Lower lobe of right lung (tissue), 2 donors: ENCODE measurements around the gene ZXDC. TPM values are rescaled to one million over a fixed set of nuclear protein-coding genes. Genes with fewer than 3 reads are reported as not detected.

Source experiments
- ATAC-seq, 2 donors: fragments of 200-7000 bp; cut with Tn5 transposase; one replicate each; pipeline ENCODE4 v1.9.1; 2020 to 2022; ENCODE audit warnings: mild to moderate bottlenecking in 2 of 2, moderate library complexity in 2 of 2
- DNase-seq: peaks from one replicate; pipeline ENCODE4 v3.0.0-alpha.2; 2020
- H3K27ac ChIP-seq: fragments of 200-600 bp; one replicate; pipeline ENCODE4 v1.8.0; 2022
- H3K27me3 ChIP-seq: fragments of 200-600 bp; one replicate; pipeline ENCODE4 v1.8.0; 2022; ENCODE audit warnings: low read depth
- H3K36me3 ChIP-seq: fragments of 200-600 bp; one replicate; pipeline ENCODE4 v1.8.0; 2022; ENCODE audit warnings: mild to moderate bottlenecking
- H3K4me1 ChIP-seq: fragments of 200-600 bp; one replicate; pipeline ENCODE4 v1.8.0; 2022
- H3K4me3 ChIP-seq: fragments of 200-600 bp; one replicate; pipeline ENCODE4 v1.8.0; 2022; ENCODE audit warnings: mild to moderate bottlenecking
- H3K9me3 ChIP-seq: fragments of 200-600 bp; one replicate; pipeline ENCODE4 v1.8.0; 2022
- intact Hi-C: fragments of 100-400 bp; cut with DNase I; formaldehyde crosslinking; loops from one replicate; pipeline ENCODE4 v1.11.0; 2022
- long read RNA-seq: library from polyadenylated mRNA; unstranded; transcript quantifications from one replicate; pipeline ENCODE4 v2.0.0, GENCODE V29; 2021
- total RNA-seq: library from RNA; stranded (reverse); fragmentation: NEBNext Ultra II Directional; extraction: Animal tissue kit (Norgen Biotek cat#: 25700); gene quantifications from one replicate; pipeline ENCODE4 v1.2.1, GENCODE V29; 2021
- TF ChIP-seq, protein P1 (sequence below): fragments of 200-600 bp; IDR thresholded peaks from one replicate; pipeline ENCODE4 v1.8.0; 2022; ENCODE audit warnings: antibody characterized with exemption, mild to moderate bottlenecking
- donor health status: DM: no; HTN: yes; CAD: no; lungs with severe emphysema.

The ZXDC gene
- 40.4 TPM for total RNA-seq
- long read RNA-seq, full-length matches to known transcripts: 25 of 58 reads
- long read RNA-seq, partial matches to known transcripts: 10 of 58 reads
- long read RNA-seq, other reads (novel, unspliced or antisense): 23 of 58 reads

- Histone ChIP-seq H3K4me1 (peaks cover 46% of the 10 kb centered on the region), H3K9me3 (no peaks in the 10 kb centered on the region), H3K4me3 (peak within 1 kb of the TSS; percentile 81), H3K27me3 (no peaks in the 10 kb centered on the region), H3K36me3 (peaks cover 13% of the 10 kb centered on the region), H3K27ac (peak within 1 kb of the TSS; percentile 92)
- peak; percentile 97 for DNase-seq
- ATAC-seq: peak; percentile 90 to 95
- TF ChIP-seq, protein P1, sequence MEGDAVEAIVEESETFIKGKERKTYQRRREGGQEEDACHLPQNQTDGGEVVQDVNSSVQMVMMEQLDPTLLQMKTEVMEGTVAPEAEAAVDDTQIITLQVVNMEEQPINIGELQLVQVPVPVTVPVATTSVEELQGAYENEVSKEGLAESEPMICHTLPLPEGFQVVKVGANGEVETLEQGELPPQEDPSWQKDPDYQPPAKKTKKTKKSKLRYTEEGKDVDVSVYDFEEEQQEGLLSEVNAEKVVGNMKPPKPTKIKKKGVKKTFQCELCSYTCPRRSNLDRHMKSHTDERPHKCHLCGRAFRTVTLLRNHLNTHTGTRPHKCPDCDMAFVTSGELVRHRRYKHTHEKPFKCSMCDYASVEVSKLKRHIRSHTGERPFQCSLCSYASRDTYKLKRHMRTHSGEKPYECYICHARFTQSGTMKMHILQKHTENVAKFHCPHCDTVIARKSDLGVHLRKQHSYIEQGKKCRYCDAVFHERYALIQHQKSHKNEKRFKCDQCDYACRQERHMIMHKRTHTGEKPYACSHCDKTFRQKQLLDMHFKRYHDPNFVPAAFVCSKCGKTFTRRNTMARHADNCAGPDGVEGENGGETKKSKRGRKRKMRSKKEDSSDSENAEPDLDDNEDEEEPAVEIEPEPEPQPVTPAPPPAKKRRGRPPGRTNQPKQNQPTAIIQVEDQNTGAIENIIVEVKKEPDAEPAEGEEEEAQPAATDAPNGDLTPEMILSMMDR: peak; percentile 29
- intact Hi-C loops: no loop called here
These were observed at the start of gene ZXDC for GRCh38 chr3:126475413-126476114. Gene ZXDC, minus strand, starts transcription at chr3:126475891. Its CDS starts 26 bp downstream, at chr3:126475865.

DNA sequence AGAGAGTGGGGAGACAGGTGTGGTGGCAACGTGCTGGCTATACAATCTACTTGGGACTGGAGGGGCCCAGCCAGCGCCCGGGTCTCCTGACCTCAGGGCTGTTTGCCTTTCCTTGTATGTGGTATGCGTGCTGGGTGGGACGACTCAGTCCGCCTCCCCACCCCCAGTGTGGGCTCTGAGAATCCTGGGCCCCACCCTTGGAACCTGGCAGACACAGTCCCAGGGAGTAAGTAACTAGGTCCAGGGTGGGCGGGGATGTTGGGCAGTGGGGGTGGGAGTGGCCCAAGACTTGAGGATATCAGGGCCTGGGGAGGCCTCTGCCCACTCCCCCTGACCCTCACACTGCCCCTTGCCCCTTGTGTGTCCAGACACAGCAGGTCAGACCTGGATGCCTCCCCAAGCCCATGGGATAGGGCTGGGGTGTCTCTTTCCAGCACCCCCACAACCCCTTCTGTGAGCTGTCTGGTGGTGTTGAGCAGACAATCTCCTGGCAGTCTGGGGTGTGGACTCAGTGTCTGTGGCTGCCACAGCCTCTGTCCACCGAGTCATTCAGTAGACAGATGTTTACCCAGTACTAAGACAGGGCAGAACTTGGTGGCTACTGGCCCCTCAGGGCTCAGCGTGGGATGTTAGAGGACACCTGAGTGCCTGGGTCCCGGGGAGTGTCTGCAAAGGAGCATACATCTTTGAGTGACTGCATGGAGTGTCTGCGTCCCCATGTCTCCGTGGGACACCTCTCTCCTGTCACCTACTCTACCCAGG, 49.6 kb upstream of the ZXDC start:
- Histone ChIP-seq H3K27me3 (peaks cover 19% of the 10 kb centered on the region), H3K9me3 (no peaks in the 10 kb centered on the region), H3K27ac (no peak overlapping the region), H3K4me1 (peaks cover 9% of the 10 kb centered on the region), H3K36me3 (no peaks in the 10 kb centered on the region), H3K4me3 (peak overlapping the region; percentile 54)
- intact Hi-C loops: no loop called here
- TF ChIP-seq, protein P1: no peak
- ATAC-seq: no peak
- peak; percentile 40 for DNase-seq

- Histone ChIP-seq H3K36me3 (no peaks in the 10 kb centered on the region), H3K9me3 (no peaks in the 10 kb centered on the region), H3K27me3 (peaks cover 19% of the 10 kb centered on the region), H3K4me3 (peak overlapping the region; percentile 54), H3K4me1 (peaks cover 9% of the 10 kb centered on the region), H3K27ac (peak overlapping the region; percentile 56)
- ATAC-seq (peak; percentile 4 to 9), DNase-seq (peak; percentile 62)
- intact Hi-C loops: no loop called here
- TF ChIP-seq, protein P1: no peak
These were observed 48.8 kb upstream of the ZXDC start for GRCh38 chr3:126524429-126524988.

DNA sequence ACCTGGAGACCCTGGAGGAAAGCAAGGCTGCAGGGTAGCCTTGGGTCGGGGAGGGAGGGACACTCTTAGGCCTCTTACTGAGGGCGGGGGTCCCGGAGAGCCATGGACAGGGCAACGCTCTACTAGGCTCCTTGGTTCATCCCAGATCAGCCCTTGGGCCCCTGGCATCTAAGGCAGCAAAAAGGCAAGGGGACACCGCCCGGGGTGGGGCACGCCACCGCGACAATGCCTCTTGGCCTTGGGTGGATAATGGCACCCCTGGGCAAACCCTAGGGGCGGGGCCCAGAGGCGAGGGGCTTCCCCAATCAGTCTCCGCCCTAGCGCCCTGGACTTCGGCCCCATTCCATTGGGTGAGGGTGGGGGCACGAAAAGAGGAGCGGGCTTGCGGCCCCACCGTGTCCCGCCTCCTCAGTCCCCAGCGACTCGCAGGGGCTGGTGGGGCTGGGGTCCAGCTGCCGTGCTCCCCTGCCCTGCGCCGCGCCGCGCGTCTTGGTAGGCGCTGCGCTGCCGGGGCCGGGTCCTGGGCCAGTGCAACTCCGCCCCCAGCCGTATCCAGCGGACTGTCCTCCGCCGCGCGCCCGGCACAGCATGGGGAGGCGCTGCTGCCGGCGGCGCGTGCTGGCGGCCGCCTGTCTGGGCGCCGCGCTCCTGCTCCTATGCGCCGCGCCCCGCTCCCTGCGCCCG, 48.2 kb upstream of the ZXDC start, which contains the start of gene CHST13:
Gene CHST13, plus strand, starts transcription at position 411 of the 684 bp plus-strand sequence. Its CDS starts 178 bp downstream, at position 589.
- TF ChIP-seq, protein P1: no peak
- Histone ChIP-seq H3K4me1 (peaks cover 9% of the 10 kb centered on the region), H3K9me3 (no peaks in the 10 kb centered on the region), H3K27me3 (peaks cover 19% of the 10 kb centered on the region), H3K4me3 (peak within 1 kb of the TSS; percentile 54), H3K36me3 (no peaks in the 10 kb centered on the region), H3K27ac (peak within 1 kb of the TSS; percentile 56)
- intact Hi-C loops: no loop called here
- ATAC-seq (peak; percentile 77 to 81), DNase-seq (peak; percentile 73)

- ATAC-seq: peak; percentile 34 to 62
- intact Hi-C loops: no loop called here
- H3K36me3 ChIP-seq: no peaks in the 10 kb centered on the region
- H3K4me1 ChIP-seq: peaks cover 9% of the 10 kb centered on the region
- no peaks in the 10 kb centered on the region for H3K9me3 ChIP-seq
- H3K27ac ChIP-seq: no peak overlapping the region
- no peak overlapping the region for H3K4me3 ChIP-seq
- TF ChIP-seq, protein P1: peak; percentile 90
- peak; percentile 64 for DNase-seq
- peaks cover 19% of the 10 kb centered on the region for H3K27me3 ChIP-seq
These were observed 46.7 kb upstream of the ZXDC start for GRCh38 chr3:126522363-126522788.
